HG03378 (cell line): Measurements from ENCODE around the gene DUOXA2.

Source experiments
- ATAC-seq: cut with Tn5 transposase; IDR thresholded peaks from one replicate; pipeline ENCODE4 v1.9.1; 2021; ENCODE audit warnings: mild to moderate bottlenecking, moderate library complexity; ENCODE audit not compliant: unreplicated experiment

Gene DUOXA2

GRCh38 chr15:45116482-45117307 is 2.6 kb downstream of the DUOXA2 start:
- ATAC-seq = no peak

- peak; percentile 10 for ATAC-seq
Observed at GRCh38 chr15:45117308-45118130, 3.4 kb downstream of the DUOXA2 start.

- ATAC-seq = peak; percentile 93
Observed at GRCh38 chr15:45118131-45118588, 4.0 kb downstream of the DUOXA2 start.

GRCh38 chr15:45118996-45119395 is 4.9 kb downstream of the DUOXA2 start:
- no peak for ATAC-seq

- ATAC-seq = no peak
Observed at GRCh38 chr15:45120081-45120972, 6.2 kb downstream of the DUOXA2 start.

- no peak for ATAC-seq
Observed at GRCh38 chr15:45121020-45121419, 6.9 kb downstream of the DUOXA2 start.

- no peak for ATAC-seq
Observed at GRCh38 chr15:45121706-45122417, 7.7 kb downstream of the DUOXA2 start.

- no peak for ATAC-seq
Observed at GRCh38 chr15:45122719-45123118, 8.6 kb downstream of the DUOXA2 start.

GRCh38 chr15:45123397-45123796 is 9.3 kb downstream of the DUOXA2 start:
- ATAC-seq = no peak

GRCh38 chr15:45126535-45127158 is 12.5 kb downstream of the DUOXA2 start:
- ATAC-seq = no peak

- ATAC-seq = no peak
Observed at GRCh38 chr15:45128971-45129639, 15.0 kb downstream of the DUOXA2 start.

GRCh38 chr15:45129651-45130129 is 15.6 kb downstream of the DUOXA2 start, which contains the start of the genes DUOX1 and DUOXA1:
Gene DUOX1 (plus strand): TSS chr15:45129994. CDS start chr15:45131967, 1,973 bp downstream.
Gene DUOXA1 (minus strand): TSS chr15:45129879. CDS start chr15:45123014, 6,865 bp downstream.
- no peak for ATAC-seq

GRCh38 chr15:45130291-45131000 is 16.3 kb downstream of the DUOXA2 start:
- ATAC-seq = no peak

GRCh38 chr15:45131510-45131909 is 17.4 kb downstream of the DUOXA2 start:
- no peak for ATAC-seq

GRCh38 chr15:45132844-45133560 is 18.9 kb downstream of the DUOXA2 start:
- no peak for ATAC-seq

- ATAC-seq = no peak
Observed at GRCh38 chr15:45133561-45133920, 19.4 kb downstream of the DUOXA2 start.

- ATAC-seq = no peak
Observed at GRCh38 chr15:45134046-45134445, 19.9 kb downstream of the DUOXA2 start.
